HepG2 (cell line): ENCODE data around the gene AK6. TPM values are rescaled to one million over a fixed set of nuclear protein-coding genes. Genes with fewer than 3 reads are reported as not detected.
A peak's percentile ranks its signal among the peaks of the same experiment; 100 is the strongest.

Source experiments
- ATF7 ChIP-seq, 2 experiments: fragments of 450-650 bp in 1 of 2; sonication (generic) in 1 of 2; formaldehyde crosslinking in 1 of 2; IDR thresholded peaks; 2 replicates each; pipeline versions ENCODE4 v1.4.0 to v1.6.1; 2016 to 2020; ENCODE audit warnings: antibody characterized with exemption in 1 of 2, mild to moderate bottlenecking in 1 of 2, missing genetic modification reagents in 1 of 2
- ELK4 ChIP-seq: sonication (generic); formaldehyde crosslinking; IDR thresholded peaks from 2 replicates; pipeline ENCODE4 v1.9.0; 2021; ENCODE audit warnings: missing genetic modification reagents, borderline replicate concordance
- GLI4 ChIP-seq: sonication (generic); formaldehyde crosslinking; IDR thresholded peaks from 2 replicates; pipeline ENCODE4 v1.5.1; 2020; ENCODE audit warnings: missing genetic modification reagents, mild to moderate bottlenecking, moderate library complexity, borderline replicate concordance
- HNRNPL ChIP-seq: fragments of 200-400 bp; formaldehyde crosslinking; IDR thresholded peaks from 2 replicates; pipeline ENCODE4 v1.6.1; 2017; ENCODE audit warnings: mild to moderate bottlenecking, low read depth, low read length
- KAT7 ChIP-seq: IDR thresholded peaks from 2 replicates; pipeline ENCODE4 v1.6.1; 2018; ENCODE audit warnings: borderline replicate concordance, missing compliant biosample characterization
- MEIS2 ChIP-seq: sonication (generic); formaldehyde crosslinking; IDR thresholded peaks from 2 replicates; pipeline ENCODE4 v1.9.0; 2021; ENCODE audit warnings: mild to moderate bottlenecking, missing genetic modification reagents
- NFE2L1 ChIP-seq: sonication (generic); formaldehyde crosslinking; IDR thresholded peaks from 2 replicates; pipeline ENCODE4 v1.4.0; 2020; ENCODE audit warnings: missing genetic modification reagents, mild to moderate bottlenecking, borderline replicate concordance
- PCBP2 ChIP-seq: fragments of 200-400 bp; formaldehyde crosslinking; optimal IDR thresholded peaks from 2 replicates; pipeline ENCODE3; 2018; ENCODE audit warnings: low read length, low read depth; ENCODE audit not compliant: poor library complexity, severe bottlenecking
- RERE ChIP-seq: IDR thresholded peaks from 2 replicates; pipeline ENCODE4 v1.6.1; 2016; ENCODE audit warnings: low read depth, missing genetic modification reagents, missing compliant biosample characterization
- TCF12 ChIP-seq, 2 experiments: fragments of 450-650 bp in 1 of 2; sonication (generic) in 1 of 2; formaldehyde crosslinking in 1 of 2; IDR thresholded peaks; 2 replicates each; pipeline versions ENCODE4 v1.6.1 to v1.8.0; 2017 to 2022; ENCODE audit warnings: antibody characterized with exemption in 1 of 2, mild to moderate bottlenecking in 1 of 2, missing genetic modification reagents in 1 of 2, moderate library complexity in 1 of 2
- ZNF639 ChIP-seq: conservative IDR thresholded peaks from 2 replicates; pipeline ENCODE4 v1.6.1; 2018; ENCODE audit warnings: missing genetic modification reagents
- polyA plus RNA-seq, 8 experiments: library from polyadenylated mRNA; depleted of rRNA in 3 of 8; stranded (reverse) in 7 of 8; unstranded in 1 of 8; fragments of >200 nt; fragmentation: Illumina TruSeq in 4 of 8; extraction: Trizol in 4 of 8; gene quantifications; 2 replicates each; pipeline versions ENCODE4 v1.2.1 to v1.2.3, GENCODE V29; 2011 to 2016; ENCODE audit warnings: low read depth in 4 of 8, missing spikeins in 1 of 8, mixed read lengths in 1 of 8; ENCODE audit not compliant: insufficient read depth in 1 of 8
- total RNA-seq, 5 experiments: library from RNA; depleted of rRNA; stranded (reverse); fragments of >200 nt; fragmentation: Illumina TruSeq; extraction: Trizol; gene quantifications; 2 replicates each; pipeline ENCODE4 v1.2.3, GENCODE V29; 2016; ENCODE audit warnings: low read depth in 1 of 5
- TF ChIP-seq, protein P1 (sequence below): sonication (generic); formaldehyde crosslinking; IDR thresholded peaks from 2 replicates; pipeline ENCODE4 v1.4.0; 2020; ENCODE audit warnings: missing genetic modification reagents, borderline replicate concordance
- TF ChIP-seq, protein P2 (sequence below): sonication (generic); formaldehyde crosslinking; conservative IDR thresholded peaks from 2 replicates; pipeline ENCODE4 v1.4.0; 2020; ENCODE audit warnings: missing genetic modification reagents

Gene AK6
- total and polyA plus RNA-seq, 2 of the 13 experiments (the other 11 are each of a cell fraction or from before 2014, with no cell fraction given): 31.1 to 77.2 TPM

DNA sequence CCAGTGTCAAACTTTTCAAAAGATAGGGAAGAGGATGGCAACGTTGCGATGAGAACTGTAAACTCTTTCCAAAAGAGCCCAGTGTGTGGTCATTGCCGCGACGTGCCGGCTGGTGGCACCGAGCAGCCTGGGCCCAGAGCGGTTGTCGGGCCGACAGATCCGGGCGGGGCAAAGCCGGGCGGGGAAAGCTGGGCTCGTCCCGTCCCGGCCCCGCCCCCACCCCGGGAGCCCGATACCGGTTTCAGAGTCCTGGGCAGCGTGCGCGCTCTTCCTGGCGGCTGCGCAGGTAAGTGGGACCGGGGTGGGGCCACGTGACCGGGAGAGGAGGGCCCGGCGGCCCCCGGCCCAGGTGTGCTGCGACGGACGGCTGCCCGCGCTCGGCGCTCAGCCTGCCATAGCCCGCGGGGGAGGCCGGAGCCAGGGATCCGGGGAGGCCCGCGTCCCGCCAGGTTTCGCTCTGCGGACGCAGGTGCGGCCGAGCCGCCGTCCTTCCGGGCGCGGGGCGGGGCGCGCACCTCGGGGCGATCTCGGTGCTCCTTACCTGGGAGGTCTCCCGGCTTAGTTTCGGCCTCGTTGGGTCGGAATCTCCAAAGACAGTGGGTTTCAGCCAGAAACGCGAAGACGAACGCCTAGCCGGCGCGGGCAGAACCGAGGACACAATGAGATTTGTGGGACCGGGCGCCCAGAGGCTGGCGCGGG is 45.7 kb upstream of the AK6 start, which contains the start of gene MARVELD2 (continued):
- TF ChIP-seq, protein P1, sequence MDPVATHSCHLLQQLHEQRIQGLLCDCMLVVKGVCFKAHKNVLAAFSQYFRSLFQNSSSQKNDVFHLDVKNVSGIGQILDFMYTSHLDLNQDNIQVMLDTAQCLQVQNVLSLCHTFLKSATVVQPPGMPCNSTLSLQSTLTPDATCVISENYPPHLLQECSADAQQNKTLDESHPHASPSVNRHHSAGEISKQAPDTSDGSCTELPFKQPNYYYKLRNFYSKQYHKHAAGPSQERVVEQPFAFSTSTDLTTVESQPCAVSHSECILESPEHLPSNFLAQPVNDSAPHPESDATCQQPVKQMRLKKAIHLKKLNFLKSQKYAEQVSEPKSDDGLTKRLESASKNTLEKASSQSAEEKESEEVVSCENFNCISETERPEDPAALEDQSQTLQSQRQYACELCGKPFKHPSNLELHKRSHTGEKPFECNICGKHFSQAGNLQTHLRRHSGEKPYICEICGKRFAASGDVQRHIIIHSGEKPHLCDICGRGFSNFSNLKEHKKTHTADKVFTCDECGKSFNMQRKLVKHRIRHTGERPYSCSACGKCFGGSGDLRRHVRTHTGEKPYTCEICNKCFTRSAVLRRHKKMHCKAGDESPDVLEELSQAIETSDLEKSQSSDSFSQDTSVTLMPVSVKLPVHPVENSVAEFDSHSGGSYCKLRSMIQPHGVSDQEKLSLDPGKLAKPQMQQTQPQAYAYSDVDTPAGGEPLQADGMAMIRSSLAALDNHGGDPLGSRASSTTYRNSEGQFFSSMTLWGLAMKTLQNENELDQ: no peak
- TF ChIP-seq PCBP2 (no peak), GLI4 (CRISPR knock-in tag) (no peak), KAT7 (no peak), ZNF639 (CRISPR knock-in tag) (peak; percentile 82; the same call in 1 of the 2 replicates), RERE (CRISPR knock-in tag) (no peak), MEIS2 (CRISPR knock-in tag) (0 out of 2 replicates have a peak, but pooled peaks have one; percentile 25), ELK4 (no peak), TCF12 (IDR thresholded peaks at IDR 0.05) (no peak), TCF12 (CRISPR knock-in tag; IDR thresholded peaks at IDR 0.05) (peak; percentile 69; the same call in 1 of the 2 replicates), ATF7 (IDR thresholded peaks at IDR 0.05) (no peak), ATF7 (CRISPR knock-in tag; IDR thresholded peaks at IDR 0.05) (no peak), HNRNPL (no peak), NFE2L1 (CRISPR knock-in tag) (no peak)
- TF ChIP-seq, protein P2, sequence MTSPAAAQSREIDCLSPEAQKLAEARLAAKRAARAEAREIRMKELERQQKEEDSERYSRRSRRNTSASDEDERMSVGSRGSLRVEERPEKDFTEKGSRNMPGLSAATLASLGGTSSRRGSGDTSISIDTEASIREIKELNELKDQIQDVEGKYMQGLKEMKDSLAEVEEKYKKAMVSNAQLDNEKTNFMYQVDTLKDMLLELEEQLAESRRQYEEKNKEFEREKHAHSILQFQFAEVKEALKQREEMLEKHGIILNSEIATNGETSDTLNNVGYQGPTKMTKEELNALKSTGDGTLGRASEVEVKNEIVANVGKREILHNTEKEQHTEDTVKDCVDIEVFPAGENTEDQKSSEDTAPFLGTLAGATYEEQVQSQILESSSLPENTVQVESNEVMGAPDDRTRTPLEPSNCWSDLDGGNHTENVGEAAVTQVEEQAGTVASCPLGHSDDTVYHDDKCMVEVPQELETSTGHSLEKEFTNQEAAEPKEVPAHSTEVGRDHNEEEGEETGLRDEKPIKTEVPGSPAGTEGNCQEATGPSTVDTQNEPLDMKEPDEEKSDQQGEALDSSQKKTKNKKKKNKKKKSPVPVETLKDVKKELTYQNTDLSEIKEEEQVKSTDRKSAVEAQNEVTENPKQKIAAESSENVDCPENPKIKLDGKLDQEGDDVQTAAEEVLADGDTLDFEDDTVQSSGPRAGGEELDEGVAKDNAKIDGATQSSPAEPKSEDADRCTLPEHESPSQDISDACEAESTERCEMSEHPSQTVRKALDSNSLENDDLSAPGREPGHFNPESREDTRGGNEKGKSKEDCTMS (CRISPR knock-in tag): no peak
